Parathyroid adenoma (tissue), 2 donors: ENCODE results near the gene NBAS.

Experiments used
- H2AFZ ChIP-seq: fragments of 300-600 bp; sonication (generic); one replicate; pipeline ENCODE4 v1.7.0; 2017; ENCODE audit warnings: antibody characterized with exemption, mild to moderate bottlenecking
- H3K27ac ChIP-seq: fragments of 300-600 bp; sonication (generic); one replicate; pipeline ENCODE4 v1.7.0; 2017
- H3K27me3 ChIP-seq: fragments of 300-600 bp; sonication (generic); one replicate; pipeline ENCODE4 v1.7.0; 2017; ENCODE audit warnings: low read length; ENCODE audit not compliant: control insufficient read depth, insufficient read depth
- H3K36me3 ChIP-seq: fragments of 300-600 bp; sonication (generic); one replicate; pipeline ENCODE4 v1.7.0; 2017; ENCODE audit warnings: low read length; ENCODE audit not compliant: control insufficient read depth, insufficient read depth
- H3K4me1 ChIP-seq: fragments of 300-600 bp; sonication (generic); one replicate; pipeline ENCODE4 v1.7.0; 2017; ENCODE audit warnings: control low read depth
- H3K4me2 ChIP-seq: fragments of 300-600 bp; sonication (generic); one replicate; pipeline ENCODE4 v1.7.0; 2017; ENCODE audit warnings: low read length
- H3K4me3 ChIP-seq: fragments of 300-600 bp; sonication (generic); one replicate; pipeline ENCODE4 v1.7.0; 2017; ENCODE audit warnings: low read depth, low read length
- H3K79me2 ChIP-seq: fragments of 300-600 bp; sonication (generic); one replicate; pipeline ENCODE4 v1.7.0; 2017; ENCODE audit warnings: control low read depth
- H3K9ac ChIP-seq: fragments of 300-600 bp; sonication (generic); one replicate; pipeline ENCODE4 v1.7.0; 2017; ENCODE audit warnings: mild to moderate bottlenecking
- H3K9me3 ChIP-seq: fragments of 300-600 bp; sonication (generic); one replicate; pipeline ENCODE4 v1.7.0; 2017; ENCODE audit warnings: low read length; ENCODE audit not compliant: control insufficient read depth
- CTCF ChIP-seq: fragments of 300-600 bp; sonication (generic); IDR thresholded peaks from one replicate; pipeline ENCODE4 v1.7.0; 2017; ENCODE audit warnings: antibody characterized with exemption, mild to moderate bottlenecking
- donor health status: primary hyperparathyroidism.

NBAS gene

GRCh38 chr2:15348636-15349035 lies 212.5 kb downstream of the NBAS start:
- Histone ChIP-seq H3K36me3 (no peaks in the 10 kb centered on the region), H3K27ac (no peak overlapping the region), H3K9ac (no peak overlapping the region), H3K27me3 (no peaks in the 10 kb centered on the region), H3K79me2 (no peaks in the 10 kb centered on the region), H3K4me3 (no peak overlapping the region), H2AFZ (no peak overlapping the region), H3K4me1 (no peaks in the 10 kb centered on the region), H3K9me3 (no peaks in the 10 kb centered on the region), H3K4me2 (no peak overlapping the region)
- TF ChIP-seq CTCF: no peak

- Histone ChIP-seq H2AFZ (no peak overlapping the region), H3K27me3 (no peaks in the 10 kb centered on the region), H3K4me3 (no peak overlapping the region), H3K36me3 (no peaks in the 10 kb centered on the region), H3K9me3 (no peaks in the 10 kb centered on the region), H3K9ac (no peak overlapping the region), H3K27ac (no peak overlapping the region), H3K4me1 (no peaks in the 10 kb centered on the region), H3K79me2 (no peaks in the 10 kb centered on the region), H3K4me2 (no peak overlapping the region)
- TF ChIP-seq CTCF: no peak
These were observed 213.1 kb downstream of the NBAS start for GRCh38 chr2:15348045-15348444.

- H3K36me3 ChIP-seq: no peaks in the 10 kb centered on the region
- no peak for TF ChIP-seq CTCF
- no peaks in the 10 kb centered on the region for H3K9me3 ChIP-seq
- no peaks in the 10 kb centered on the region for H3K27me3 ChIP-seq
- no peaks in the 10 kb centered on the region for H3K79me2 ChIP-seq
- no peak overlapping the region for H3K4me2 ChIP-seq
- H3K4me3 ChIP-seq: no peak overlapping the region
- no peak overlapping the region for H2AFZ ChIP-seq
- H3K4me1 ChIP-seq: no peaks in the 10 kb centered on the region
- H3K9ac ChIP-seq: no peak overlapping the region
- no peak overlapping the region for H3K27ac ChIP-seq
These were observed 214.5 kb downstream of the NBAS start for GRCh38 chr2:15346624-15347023.

GRCh38 chr2:15337996-15338666 lies 223.0 kb downstream of the NBAS start:
- Histone ChIP-seq H3K9ac (no peak overlapping the region), H3K79me2 (no peaks in the 10 kb centered on the region), H3K4me3 (no peak overlapping the region), H3K4me1 (no peaks in the 10 kb centered on the region), H3K27me3 (no peaks in the 10 kb centered on the region), H2AFZ (no peak overlapping the region), H3K27ac (no peak overlapping the region), H3K9me3 (no peaks in the 10 kb centered on the region), H3K36me3 (no peaks in the 10 kb centered on the region), H3K4me2 (no peak overlapping the region)
- no peak for TF ChIP-seq CTCF

GRCh38 chr2:15334644-15335326 lies 226.3 kb downstream of the NBAS start:
- H3K4me3 ChIP-seq: no peak overlapping the region
- TF ChIP-seq CTCF: no peak
- H3K36me3 ChIP-seq: no peaks in the 10 kb centered on the region

More at GRCh38 chr2:15334644-15335326, 226.3 kb downstream of the NBAS start:
- Histone ChIP-seq H2AFZ (no peak overlapping the region), H3K79me2 (no peaks in the 10 kb centered on the region), H3K27me3 (no peaks in the 10 kb centered on the region), H3K27ac (no peak overlapping the region), H3K4me2 (no peak overlapping the region), H3K9me3 (no peaks in the 10 kb centered on the region), H3K4me1 (no peaks in the 10 kb centered on the region), H3K9ac (no peak overlapping the region)
